Neural progenitor cell (in vitro differentiated cells): ENCODE data around the gene ARHGAP26.

Source experiments
- CTCF ChIP-seq: fragments of 200-600 bp; sonication (generic); IDR thresholded peaks from 2 replicates; pipeline ENCODE4 v1.5.1; 2017; ENCODE audit warnings: antibody characterized with exemption, mild to moderate bottlenecking
- EZH2 ChIP-seq: fragments of 200-600 bp; sonication (generic); IDR thresholded peaks from 2 replicates; pipeline ENCODE4 v1.6.1; 2017; ENCODE audit warnings: antibody characterized with exemption, mild to moderate bottlenecking, moderate library complexity

- no peak for TF ChIP-seq CTCF
- TF ChIP-seq EZH2 = no peak
These were observed 456.2 kb downstream of the ARHGAP26 start for GRCh38 chr5:143226361-143226760.
